ENCODE results near the gene ST3GAL4.

The ST3GAL4 gene

DNA sequence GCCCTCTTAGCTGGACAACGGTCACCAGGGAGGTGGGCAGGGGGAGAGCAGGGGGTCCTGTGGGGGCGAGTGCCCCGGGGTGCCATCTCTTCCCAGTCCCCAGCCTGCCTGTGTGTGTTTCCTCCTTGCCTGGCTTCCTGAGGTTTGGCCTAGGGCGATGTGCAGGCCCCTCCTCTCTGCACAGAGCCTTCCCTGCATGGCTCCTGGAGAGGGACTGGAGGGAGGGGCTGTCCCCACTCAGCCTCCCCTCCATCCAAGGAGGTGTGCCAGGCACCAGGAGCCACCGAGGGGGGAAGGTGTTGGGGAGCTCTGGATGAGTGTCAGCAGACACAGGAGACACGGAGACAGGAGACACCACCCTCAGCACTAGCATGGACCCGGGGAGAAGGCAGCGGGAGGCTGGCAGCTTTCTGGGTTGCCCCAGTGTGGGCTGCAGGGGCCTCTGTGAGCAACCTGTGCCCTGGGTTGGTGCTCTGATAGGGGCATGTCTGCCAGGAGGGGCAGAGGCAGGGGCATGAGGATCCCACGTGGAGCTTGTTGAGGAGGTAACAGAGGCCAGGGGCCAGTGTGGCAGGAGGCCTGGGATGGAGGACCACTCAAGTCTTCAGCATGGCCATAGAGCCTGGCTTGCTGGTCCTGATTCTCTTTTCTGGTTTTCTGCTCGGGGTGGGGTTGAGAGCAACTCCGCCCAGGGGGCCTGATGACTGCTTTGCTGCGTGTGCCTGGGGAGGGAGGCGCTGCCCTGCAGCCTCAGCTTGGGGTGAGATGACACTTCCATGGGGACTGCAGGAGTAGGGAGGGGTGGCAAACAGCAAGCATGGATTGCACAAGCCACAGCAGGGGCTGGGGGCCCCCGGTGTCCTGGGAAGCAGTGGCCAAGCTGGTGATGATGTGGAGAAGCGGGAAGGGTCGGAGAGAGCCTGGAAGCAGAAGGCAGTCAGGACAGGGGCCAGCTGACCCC is 78.8 kb downstream of the ST3GAL4 start:
- TF ChIP-seq, protein P1, sequence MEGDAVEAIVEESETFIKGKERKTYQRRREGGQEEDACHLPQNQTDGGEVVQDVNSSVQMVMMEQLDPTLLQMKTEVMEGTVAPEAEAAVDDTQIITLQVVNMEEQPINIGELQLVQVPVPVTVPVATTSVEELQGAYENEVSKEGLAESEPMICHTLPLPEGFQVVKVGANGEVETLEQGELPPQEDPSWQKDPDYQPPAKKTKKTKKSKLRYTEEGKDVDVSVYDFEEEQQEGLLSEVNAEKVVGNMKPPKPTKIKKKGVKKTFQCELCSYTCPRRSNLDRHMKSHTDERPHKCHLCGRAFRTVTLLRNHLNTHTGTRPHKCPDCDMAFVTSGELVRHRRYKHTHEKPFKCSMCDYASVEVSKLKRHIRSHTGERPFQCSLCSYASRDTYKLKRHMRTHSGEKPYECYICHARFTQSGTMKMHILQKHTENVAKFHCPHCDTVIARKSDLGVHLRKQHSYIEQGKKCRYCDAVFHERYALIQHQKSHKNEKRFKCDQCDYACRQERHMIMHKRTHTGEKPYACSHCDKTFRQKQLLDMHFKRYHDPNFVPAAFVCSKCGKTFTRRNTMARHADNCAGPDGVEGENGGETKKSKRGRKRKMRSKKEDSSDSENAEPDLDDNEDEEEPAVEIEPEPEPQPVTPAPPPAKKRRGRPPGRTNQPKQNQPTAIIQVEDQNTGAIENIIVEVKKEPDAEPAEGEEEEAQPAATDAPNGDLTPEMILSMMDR (IDR thresholded peaks at IDR 0.05; ENCODE audit: borderline replicate concordance, insufficient read depth, low read depth, low read length), result no peak
- H3K4me3 ChIP-seq (ENCODE audit: low read depth, low read length), result no peak overlapping the region

DNA sequence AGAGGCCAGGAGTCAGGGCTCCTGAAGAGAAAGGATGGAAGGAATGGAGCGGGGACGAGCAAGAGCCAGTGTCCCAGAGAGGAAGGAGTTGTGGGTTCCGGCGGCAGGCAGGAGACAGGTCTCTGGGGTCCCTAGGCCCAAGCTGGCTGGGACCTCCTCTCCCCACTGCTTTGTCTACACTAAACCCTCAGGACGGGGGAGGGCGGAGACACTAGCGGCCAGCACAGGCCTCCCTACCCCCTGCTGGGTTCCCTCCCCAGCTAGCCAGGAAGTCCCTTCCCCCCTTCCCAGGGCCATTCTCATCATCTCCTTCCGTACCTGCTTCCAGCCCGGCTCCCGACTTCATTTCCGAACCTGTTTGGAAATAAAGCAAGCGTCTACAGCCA is 79.5 kb downstream of the ST3GAL4 start:
- H3K4me3 ChIP-seq (ENCODE audit: low read depth, low read length), result no peak overlapping the region
- TF ChIP-seq, protein P1 (IDR thresholded peaks at IDR 0.05; ENCODE audit: borderline replicate concordance, insufficient read depth, low read depth, low read length), result no peak

DNA sequence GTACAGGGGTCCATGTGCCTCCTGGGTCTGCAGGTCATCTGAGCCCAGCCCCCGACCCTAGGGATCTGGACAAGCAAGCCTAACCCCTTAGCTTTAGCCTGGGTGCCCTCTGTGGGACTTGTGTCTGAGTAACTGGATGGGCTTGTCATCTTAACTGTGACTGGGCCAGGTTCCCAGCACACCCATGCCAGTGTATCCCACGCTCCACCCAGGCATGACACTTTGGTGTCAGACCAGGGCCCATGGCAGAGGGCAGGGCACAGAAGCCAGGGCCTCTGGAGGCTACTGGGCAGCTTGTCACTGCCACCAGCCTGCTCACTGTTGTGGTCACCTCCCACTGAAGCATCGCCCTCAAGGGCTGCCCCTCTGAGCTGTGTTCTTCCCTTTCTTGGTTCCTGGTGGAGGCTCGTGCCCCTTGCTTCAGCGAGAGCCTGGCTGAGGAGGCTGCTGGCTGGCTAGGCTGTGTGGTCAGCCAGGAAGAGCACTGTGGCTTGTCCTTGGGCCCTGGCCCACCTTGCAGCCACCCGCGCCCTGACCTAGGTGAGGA is 80.8 kb downstream of the ST3GAL4 start:
- TF ChIP-seq, protein P1 (IDR thresholded peaks at IDR 0.05; ENCODE audit: borderline replicate concordance, insufficient read depth, low read depth, low read length), result no peak
- H3K4me3 ChIP-seq (ENCODE audit: low read depth, low read length), result no peak overlapping the region

DNA sequence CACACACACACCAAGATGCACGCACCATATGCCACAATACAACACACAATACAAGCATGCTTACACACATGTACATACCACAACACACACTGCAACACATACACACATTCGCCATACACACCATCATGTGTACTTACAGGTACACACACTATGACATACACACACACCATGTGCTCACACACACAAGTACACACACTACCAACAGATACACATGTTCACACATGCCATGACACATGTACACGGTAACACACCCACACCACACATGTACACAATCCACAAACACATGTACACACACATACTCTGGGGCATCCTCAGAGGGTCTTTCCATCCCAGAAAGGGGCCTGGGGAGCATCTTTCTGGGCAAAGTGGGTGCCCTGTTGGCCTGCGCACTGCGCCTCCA is 82.2 kb downstream of the ST3GAL4 start:
- H3K4me3 ChIP-seq (ENCODE audit: low read depth, low read length), result no peak overlapping the region
- TF ChIP-seq, protein P1 (IDR thresholded peaks at IDR 0.05; ENCODE audit: borderline replicate concordance, insufficient read depth, low read depth, low read length), result no peak

DNA sequence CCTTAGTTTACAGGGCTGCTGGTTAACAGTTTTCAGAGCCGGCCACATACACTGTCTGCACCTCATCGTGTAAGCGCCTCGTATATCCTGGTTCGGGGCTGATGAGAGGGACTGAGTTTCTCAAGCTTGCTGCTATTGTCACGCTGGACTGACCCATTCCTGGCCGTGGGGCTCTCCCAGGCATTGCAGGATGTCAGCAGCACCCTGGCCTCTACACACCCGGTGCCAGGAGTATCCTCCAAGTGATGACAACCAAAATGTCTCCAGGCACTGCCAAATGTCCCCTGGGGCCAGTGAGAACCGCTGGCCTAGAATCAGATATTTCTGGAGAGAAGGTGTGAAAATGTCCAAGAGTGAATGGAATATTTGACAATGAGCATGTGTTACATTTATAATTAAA is 82.8 kb downstream of the ST3GAL4 start:
- H3K4me3 ChIP-seq (ENCODE audit: low read depth, low read length), result no peak overlapping the region
- TF ChIP-seq, protein P1 (IDR thresholded peaks at IDR 0.05; ENCODE audit: borderline replicate concordance, insufficient read depth, low read depth, low read length), result no peak

DNA sequence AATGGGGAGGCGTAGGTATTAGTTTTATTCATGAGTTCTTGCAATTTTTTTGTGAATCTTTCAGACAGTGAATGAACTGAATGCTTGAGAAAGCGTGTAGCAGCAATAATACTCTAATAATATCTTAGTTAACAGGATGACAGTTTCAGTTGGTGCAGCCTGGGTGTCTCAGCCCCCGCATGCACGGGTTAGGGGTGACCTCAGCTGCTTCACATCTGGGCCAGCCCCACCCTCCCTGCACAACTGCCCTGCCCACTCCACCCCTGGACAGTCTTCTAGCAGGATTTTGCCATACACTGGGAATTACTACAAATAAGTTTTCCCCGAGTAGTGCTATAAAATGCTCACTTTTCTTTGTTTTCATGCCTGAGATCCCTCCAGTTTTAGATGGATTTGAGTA is 83.2 kb downstream of the ST3GAL4 start:
- H3K4me3 ChIP-seq (ENCODE audit: low read depth, low read length), result no peak overlapping the region
- TF ChIP-seq, protein P1 (IDR thresholded peaks at IDR 0.05; ENCODE audit: borderline replicate concordance, insufficient read depth, low read depth, low read length), result no peak

DNA sequence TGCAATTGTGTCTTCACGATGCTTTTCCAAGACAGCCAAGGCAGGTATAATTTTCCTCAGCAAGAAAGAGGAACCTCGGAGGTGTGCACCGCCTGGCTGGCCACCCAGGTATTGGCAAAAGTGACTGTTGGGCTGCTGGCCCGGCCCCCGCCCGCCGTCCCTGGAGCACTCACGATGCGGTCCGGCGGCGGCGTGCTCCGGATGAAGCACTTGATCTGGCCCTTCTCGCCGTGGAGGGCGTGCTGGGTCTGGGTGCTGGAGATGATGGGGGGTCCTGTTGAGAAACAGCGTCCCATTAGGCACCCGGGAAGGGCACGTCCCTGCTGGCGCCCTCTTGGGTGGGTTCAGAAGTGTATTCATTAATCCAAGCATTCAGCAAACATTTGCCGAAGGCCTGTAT is 84.8 kb downstream of the ST3GAL4 start:
- TF ChIP-seq, protein P1 (IDR thresholded peaks at IDR 0.05; ENCODE audit: borderline replicate concordance, insufficient read depth, low read depth, low read length), result no peak

More for the DNA sequence above, 84.8 kb downstream of the ST3GAL4 start:
- H3K4me3 ChIP-seq (ENCODE audit: low read depth, low read length), result no peak overlapping the region
